ENCODE results near the gene CTNNA2.

Gene CTNNA2

DNA sequence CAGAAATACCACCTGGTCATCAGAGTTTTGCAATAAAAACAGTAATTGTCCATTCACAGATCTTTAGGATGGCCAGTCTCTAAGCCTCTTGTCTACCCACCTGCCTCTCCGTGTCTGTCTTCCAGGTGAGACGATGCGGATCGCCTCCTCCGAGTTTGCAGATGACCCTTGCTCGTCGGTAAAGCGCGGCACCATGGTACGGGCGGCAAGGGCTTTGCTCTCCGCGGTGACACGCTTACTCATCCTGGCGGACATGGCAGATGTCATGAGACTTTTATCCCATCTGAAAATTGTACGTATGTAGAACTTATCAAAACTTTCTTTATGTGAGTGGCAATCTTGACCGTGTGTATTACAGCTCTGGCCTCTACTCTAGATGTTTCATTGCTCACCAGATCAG, 345.0 kb downstream of the CTNNA2 start:
- no peak for DNase-seq (ENCODE audit: low spot score)

DNA sequence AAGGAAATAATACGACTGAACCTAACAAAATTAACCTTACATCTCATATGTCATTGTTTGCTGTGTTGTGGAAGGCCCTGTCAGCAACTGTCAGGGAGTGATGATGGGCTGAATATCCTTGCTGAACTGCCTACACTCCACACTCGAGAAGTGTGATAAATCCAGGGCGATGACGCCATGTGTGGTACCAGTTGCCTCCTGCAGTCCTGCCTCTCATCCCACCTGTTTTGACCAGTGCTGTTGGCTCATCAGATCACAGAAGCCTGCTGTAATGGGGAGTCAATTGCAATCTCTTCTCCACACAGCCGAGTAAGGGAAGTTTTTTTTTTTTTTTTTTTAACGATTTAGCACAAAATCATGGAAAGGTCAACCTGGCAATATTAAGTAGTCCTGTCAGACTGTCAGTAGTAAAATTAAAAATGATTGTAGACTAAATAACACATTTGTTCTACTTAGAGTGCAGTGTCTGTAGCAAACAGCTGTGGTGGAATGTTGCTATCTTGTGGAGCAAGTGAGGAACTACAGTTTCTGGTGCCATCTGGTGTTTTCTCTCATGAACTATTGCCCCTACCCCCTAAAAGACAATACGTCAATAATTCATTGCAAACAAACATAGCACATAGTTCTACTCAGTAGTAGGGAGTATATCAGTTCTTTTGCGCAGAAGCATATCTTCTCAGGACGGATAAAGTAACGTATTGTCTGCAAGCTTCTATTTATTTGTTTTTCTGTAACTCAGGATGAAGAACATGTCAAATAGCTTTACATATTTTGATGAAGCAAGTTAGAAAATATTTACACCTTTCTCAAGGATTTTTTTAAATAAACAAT, 347.6 kb downstream of the CTNNA2 start:
- DNase-seq (ENCODE audit: low spot score) = peak; percentile 41

DNA sequence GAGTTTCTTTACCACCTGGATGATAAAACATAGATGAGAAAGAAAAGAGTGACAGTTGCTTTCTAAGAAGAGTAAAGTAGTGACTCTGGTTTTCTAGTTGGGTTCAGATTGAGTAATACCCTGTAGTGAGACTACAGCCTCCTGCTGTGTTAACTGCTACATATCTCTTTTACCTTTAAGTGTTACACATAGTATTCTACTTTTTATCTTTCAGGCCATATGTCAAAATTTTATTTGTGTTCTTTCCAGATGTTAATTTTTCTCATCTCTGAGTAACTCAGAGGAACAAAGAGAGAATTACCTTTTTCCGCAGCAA, 348.2 kb downstream of the CTNNA2 start:
- DNase-seq (ENCODE audit: low spot score) = no peak

DNA sequence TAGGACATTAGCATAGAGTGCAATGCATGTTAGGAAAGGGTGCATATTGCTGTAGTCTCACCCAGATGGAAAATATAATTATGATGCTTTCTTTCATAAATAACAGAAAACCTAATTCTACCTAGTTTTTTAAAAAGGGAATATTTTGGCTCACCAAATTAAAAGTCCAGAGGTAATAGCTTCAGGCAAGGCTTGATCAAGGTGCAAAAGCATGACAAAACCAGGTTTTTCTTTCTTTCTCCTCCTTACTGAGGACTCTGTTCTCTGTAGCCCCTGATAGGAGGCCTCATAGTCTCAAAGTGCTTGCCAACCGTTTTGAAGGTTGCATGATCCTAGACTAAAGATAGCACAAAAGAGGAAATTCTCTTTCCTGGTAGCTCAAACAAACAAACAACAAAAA, 349.9 kb downstream of the CTNNA2 start:
- no peak for DNase-seq (ENCODE audit: low spot score)

DNA sequence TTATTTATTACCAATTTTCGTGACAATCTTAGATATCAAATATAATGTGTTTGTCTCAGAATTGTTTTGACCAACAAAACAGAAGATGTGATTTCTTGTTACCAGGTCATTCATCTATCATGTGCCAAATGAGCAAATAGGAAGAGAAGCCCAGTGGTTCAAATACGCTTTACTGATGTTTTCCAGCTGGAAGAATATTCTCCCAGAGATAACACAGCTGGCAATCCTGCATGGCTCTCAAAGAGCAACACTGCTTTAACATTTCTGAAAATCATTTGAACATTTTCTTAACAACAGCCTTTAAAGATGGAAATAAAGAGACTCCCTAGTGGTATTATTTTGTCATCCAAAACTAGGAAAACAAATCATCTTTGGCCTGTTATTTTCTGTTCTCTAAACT, 359.8 kb downstream of the CTNNA2 start:
- no peak for DNase-seq (ENCODE audit: low spot score)

DNA sequence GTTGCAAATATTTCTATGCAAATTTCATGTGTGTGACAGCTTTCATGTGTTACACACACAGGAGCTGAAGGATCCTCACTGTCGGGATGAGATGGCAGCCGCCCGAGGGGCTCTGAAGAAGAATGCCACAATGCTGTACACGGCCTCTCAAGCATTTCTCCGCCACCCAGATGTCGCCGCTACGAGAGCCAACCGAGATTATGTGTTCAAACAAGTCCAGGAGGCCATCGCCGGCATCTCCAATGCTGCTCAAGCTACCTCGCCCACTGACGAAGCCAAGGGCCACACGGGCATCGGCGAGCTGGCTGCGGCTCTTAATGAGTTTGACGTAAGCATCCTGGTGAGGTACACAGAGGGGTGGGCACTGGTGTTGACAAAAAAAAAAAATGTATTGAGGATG, 361.2 kb downstream of the CTNNA2 start:
- DNase-seq (ENCODE audit: low spot score) = no peak

DNA sequence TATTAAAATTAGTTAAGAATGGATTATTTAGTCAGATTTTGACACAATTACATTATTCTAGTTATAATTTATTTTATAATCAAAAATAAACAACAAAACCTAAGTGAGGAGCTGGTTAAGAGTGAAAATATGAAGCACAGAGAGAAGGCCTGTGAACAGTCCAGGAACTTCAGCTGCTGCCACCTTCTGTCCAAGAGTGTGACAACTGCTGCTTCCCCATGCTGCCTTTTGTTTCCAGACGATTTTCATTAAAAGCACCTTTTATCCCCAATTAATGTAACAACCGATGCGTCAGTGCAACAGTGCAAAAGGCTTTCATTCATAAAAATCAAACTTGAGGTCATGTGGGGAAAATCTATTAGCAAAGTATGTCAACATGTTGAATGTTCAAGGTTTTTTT, 363.6 kb downstream of the CTNNA2 start:
- DNase-seq (ENCODE audit: low spot score) = peak; percentile 25

DNA sequence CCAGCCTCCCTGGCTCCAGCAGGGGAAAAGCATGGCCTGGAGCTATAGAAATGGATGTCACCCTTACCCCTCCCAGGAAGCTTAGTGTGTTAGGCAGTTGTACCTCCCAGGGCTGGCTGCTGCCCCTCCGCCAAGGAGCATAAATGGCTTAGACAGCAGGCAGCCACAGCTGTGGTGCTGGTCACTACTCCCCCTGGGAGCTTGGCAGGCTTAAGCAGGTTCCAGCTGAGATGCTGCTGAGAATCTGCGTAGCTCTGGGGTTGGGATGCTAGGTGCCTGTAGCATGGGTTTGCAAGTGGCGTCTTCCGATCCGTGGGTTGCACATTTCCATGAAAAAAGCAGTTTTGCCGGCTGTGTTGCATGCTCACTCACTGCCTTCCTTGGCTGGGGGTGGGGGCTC, 369.7 kb downstream of the CTNNA2 start:
- no peak for DNase-seq (ENCODE audit: low spot score)

DNA sequence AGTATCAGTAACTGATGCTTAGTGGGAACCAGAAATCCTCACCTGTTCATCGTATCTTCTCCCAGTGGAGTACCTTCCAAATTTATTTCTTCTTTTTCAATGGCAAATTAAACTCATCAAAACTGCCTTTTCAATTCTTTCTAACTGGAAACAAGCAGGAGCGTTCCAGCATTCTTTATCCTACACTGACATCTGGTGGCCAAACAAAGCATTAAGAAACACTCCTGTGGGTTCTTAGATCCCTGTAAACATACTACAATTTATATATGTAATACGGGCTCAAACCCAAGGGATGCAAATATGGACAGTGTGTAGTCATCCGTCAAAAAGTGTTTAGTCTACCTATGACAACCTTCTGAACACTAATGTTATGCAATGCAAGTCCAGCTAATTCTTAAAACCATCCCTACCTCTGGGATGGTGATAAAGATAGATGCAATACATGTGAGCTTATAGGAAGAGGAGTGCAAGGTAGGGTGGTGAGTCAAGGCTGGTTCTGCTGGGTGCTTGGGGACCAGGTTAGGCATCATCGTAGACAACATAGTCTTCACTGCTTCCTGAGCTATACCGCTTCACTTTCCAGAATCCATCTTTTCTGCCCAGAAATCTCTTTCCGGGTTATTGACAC, 375.0 kb downstream of the CTNNA2 start:
- DNase-seq (ENCODE audit: low spot score) = peak; percentile 29

DNA sequence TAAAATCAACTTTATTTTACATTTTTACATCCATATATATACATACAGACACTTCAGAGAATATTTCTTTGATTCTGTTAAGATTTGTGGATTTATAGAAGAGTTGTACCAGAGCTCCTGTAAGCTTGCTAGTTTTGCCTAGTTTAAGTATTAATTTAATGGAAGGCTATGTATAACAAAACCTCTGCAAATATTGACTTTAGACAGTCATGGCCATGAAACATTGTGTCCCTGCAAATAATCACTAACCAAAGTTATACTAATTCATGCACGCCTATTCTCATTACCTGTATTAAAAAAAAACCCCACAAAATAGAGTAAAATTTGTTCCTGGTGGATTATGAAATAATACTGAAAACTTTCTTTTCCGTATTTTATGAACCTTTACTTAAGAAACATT, 379.3 kb downstream of the CTNNA2 start:
- DNase-seq (ENCODE audit: low spot score) = no peak

DNA sequence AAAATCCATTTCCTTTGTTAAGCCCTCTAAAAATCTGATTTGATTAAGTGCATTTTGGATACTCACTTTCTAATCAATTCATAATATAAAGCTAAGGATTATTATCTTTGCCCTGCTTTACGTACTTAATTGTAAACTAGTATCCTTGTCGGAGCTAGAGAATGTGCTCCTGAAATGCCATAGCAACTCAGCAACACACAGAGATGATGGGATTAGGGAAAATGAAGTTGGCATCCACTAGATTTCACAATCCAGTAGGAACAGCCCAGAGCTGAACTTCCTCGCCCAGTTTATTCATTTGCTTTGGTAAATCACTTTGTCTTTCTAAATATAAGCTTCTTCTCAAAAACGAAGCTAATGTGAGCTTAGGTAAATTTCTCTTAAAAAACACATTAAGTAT, 386.3 kb downstream of the CTNNA2 start:
- no peak for DNase-seq (ENCODE audit: low spot score)

DNA sequence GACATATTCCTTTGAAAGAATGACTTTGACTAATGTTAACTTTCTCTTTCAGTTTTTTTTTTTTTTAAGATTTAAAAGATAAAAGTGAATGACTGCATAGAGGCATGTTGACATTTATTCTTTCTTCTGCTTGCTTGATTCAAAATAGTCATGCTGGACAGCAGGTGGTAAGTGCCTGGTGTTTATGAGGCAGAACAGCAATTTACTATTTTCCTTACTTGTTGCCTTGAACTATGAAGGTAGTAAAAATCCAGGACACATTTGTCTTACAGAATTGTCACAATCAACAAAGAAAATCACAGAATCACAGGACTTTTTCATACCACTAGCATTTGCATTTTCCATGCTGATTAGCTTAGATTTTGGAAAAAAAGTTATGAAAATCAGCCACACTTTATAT, 388.3 kb downstream of the CTNNA2 start:
- no peak for DNase-seq (ENCODE audit: low spot score)

DNA sequence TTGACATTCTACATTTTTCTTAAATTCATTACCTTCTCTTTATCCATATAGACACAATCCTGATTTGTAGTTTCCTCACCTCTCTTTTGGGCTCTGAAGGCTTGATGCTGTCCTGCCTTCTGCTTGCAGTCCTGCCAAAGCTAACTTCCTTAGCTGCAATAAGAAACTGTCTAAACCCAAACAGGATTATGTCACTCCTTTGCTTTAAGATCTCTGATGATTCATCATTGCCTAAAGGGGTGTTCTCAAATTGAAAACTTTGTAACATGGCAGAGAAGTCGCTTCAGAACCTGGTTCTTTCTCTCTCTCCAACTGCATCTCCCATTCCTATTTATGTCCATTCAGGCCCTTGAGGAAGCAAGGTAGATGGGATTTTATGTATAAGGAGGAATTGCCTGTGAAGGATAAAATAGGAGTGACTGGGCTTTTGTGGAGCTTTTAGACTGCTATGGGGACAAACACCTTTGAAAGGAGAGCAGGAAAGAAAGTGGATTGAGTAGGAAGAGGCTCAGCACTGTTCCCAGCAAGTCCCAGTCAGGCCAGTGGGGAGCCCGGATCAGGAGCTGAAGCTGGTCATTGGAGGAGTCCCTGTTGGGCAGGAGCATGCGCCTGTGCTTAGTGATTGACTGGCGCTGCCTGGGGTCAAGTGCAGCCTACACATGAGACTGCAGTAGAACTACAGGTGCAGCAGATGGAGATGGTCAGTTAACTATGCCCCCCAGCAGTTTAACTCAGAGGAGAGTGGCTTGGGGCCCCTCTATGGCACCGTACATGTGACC, 390.6 kb downstream of the CTNNA2 start:
- no peak for DNase-seq (ENCODE audit: low spot score)

DNA sequence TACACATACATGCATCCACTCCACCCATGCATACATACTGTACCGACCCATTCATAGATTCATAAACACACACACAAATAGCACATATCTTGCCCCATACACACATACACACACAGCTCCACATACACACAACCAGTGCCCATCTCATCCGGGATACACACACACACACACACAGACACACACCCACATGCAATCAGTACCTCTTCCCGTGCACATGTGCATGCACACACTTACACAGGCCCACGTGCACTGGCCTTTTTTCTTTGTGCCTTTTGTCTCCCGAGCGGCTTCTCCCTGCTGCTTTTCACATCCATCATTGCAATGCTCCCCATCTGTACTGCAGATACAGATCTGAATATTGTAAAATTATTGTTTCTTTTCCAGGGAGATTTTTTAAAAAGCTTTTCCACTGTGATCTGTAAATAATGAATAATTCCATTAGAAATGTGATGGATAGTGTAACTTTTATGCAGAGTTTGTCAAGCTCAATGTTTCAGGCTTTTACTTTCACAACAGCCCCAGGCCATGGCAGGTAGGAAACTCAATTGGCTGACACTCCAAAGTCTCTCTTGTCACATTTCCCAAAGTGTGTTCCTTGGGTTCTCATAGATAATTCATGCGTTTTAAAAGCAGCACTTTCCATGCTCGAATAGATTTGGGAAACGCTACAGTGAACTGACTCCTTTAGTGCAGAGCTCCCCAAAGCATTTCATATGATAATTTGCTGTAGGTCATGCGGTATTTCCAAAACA, 393.5 kb downstream of the CTNNA2 start:
- no peak for DNase-seq (ENCODE audit: low spot score)

DNA sequence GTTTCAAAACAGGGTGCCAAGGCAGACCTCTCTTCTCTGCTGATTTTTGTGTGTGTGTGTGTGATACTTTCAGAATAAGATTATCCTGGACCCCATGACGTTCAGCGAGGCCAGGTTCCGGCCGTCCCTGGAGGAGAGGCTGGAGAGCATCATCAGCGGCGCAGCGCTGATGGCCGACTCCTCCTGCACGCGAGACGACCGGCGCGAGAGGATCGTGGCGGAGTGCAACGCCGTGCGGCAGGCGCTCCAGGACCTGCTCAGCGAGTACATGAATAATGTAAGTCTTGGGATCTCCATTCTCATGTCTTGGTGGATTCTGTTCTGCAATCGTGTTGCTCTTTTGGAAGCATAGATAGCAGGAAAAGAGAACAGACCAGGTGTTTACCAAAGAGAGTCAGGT, 396.7 kb downstream of the CTNNA2 start:
- no peak for DNase-seq (ENCODE audit: low spot score)

DNA sequence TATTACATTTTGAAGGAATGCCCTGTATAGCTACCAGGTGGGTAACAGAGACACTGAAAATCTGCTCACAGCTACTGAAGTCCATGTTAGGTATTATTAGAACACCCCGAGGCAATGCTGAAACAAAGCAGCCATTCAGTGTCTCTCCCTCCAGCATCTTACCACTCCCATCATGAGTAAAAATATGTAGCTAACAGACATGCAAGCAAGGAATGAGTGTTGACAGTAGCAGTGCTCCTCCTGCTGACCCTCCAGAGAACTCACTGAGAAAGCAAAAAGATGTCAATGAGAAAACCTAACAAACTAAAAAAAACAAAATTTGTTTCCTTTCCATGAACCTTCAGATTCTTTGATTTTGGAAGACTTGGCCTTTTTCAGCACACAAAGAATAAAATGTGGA, 397.8 kb downstream of the CTNNA2 start:
- no peak for DNase-seq (ENCODE audit: low spot score)

DNA sequence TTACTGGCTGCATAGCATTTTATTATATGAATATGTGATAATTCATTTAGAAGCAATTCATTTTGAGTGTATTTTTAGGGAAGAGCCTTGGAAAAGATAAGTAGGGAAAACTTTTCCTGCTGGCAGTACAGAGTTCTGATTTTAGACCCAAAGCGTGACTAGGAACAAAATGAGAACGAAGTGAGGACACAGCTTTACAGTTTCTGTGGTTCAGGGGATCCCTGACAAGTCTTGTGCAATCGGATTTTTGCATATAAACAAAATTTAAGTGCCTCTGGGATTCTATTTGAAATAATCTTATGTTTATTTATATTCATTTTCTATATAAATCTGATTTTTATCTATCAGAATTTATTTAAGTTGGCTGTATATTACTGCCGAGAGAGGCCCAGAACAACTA, 402.6 kb downstream of the CTNNA2 start:
- DNase-seq (ENCODE audit: low spot score) = no peak

DNA sequence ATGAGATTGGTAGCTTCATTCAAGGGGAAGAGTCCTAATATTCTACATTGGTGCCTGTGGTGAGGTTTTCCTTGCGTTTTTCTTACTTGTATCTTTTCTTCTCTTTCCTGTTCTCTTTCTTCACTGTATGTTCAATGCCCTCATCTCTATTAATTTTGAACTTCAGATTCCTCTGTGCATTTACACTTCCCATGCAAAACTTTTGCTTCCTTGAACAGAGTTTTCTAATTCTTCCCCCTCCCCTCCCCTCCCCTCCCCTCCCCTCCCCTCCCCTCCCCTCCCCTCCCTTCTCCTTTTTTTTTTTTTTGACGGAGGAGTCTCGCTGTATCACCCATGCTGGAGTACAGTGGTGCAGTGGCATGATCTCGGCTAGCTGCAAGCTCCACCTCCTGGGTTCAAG, 403.4 kb downstream of the CTNNA2 start:
- DNase-seq (ENCODE audit: low spot score) = no peak

DNA sequence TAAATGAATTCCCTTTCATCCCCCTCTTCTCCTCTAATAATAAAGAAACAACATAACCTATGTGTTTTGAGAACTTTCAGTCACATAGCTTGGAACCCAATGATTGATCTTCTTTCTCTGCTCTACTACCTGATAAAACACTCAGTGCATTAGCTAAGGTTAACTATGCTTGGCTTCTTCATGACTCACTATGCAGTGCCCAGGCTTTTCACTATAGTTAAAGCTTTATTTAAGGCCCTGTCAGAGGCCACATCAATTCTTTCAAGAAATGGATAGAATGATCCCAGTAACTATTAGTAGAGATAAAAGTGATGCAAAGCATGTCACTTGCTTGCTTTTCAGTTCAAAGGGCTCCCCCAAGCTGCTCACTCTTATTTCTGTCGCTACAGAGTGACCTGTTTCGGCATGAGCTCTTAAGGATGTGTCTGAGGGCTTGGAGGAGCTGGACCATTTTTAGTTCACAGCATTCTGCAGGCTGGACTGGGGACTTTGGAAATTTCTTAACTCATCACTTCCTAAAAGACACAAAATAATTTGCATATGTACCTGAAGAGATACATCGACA, 407.7 kb downstream of the CTNNA2 start:
- no peak for DNase-seq (ENCODE audit: low spot score)

DNA sequence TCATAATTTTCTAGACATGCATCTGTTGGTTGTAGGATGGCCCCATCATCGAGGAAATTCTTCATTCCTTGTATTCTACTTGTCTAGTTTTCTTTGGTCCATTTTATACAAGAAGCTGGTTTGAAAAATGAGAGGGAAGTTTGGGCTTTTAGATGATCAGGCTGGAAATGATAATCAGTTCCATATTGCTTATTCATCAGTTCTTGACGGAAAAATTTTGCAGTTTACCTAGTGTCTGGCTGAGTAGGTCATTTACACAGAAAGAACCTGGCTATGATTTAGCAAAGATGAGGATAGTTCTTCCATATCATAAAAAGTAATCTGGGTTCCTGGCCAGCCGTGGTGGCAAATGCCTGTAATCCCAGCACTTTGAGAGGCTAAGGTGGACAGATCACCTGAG, 416.8 kb downstream of the CTNNA2 start:
- no peak for DNase-seq (ENCODE audit: low spot score)

DNA sequence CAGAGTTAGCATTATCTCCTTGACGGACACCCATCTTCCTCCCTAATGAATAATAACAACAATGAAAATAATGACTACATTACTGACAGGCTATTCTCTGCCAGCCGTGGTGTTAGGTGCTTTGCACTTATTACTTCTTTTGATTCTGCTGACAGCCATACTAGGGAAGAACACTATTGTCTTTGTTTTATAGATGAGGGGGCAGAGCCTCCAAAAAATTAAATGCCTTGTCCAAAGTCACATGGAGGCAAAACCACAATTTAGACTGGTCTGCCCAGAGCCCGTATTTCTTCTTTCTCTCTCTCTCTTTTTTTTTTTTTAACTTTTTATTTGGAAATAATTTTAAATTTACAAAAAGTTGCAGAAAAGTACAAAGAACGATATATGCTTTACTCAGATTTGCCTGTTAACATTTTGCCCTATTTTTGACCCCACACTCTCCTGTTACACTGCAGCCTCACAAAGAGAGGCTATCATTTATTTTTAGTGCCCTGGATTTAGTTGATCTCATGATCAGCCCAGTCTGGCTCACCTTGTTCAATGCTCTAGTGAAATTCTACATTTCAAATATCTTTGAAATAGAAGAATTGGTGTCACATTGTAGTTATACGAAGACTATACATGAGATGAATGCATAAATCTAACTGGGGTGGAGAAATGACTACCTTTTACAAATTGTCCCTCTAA, 422.3 kb downstream of the CTNNA2 start:
- no peak for DNase-seq (ENCODE audit: low spot score)

Measured in hepatic stellate cell (primary cell).